Left lung (tissue), 10 donors: Measurements from ENCODE around the gene PCK1. TPM values are rescaled to one million over a fixed set of nuclear protein-coding genes. Genes with fewer than 3 reads are reported as not detected.
A peak's percentile ranks its signal among the peaks of the same experiment; 100 is the strongest.

Source experiments
- ATAC-seq: fragments of 200-7000 bp; cut with Tn5 transposase; one replicate; pipeline ENCODE4 v1.9.1; 2020; ENCODE audit warnings: moderate library complexity
- DNase-seq, 4 donors: peaks; one replicate each; pipeline ENCODE4 v3.0.0-alpha.2; 2013 to 2020
- H3K27ac ChIP-seq, 2 donors: fragments of 200-600 bp; sonication (generic) in 1 of 2; one replicate each; pipeline versions ENCODE4 v1.5.0 to v1.8.0; 2020 to 2021
- H3K27me3 ChIP-seq, 2 donors: fragments of 200-600 bp; sonication (generic) in 1 of 2; one replicate each; pipeline versions ENCODE4 v1.5.0 to v1.8.0; 2020 to 2021
- H3K36me3 ChIP-seq, 2 donors: fragments of 200-600 bp; sonication (generic) in 1 of 2; one replicate each; pipeline versions ENCODE4 v1.5.0 to v1.8.0; 2020 to 2021
- H3K4me1 ChIP-seq, 2 donors: fragments of 200-600 bp; one replicate each; pipeline ENCODE4 v1.8.0; 2021
- H3K4me3 ChIP-seq, 2 donors: fragments of 200-600 bp; sonication (generic) in 1 of 2; one replicate each; pipeline versions ENCODE4 v1.5.0 to v1.8.0; 2020 to 2021; ENCODE audit warnings: mild to moderate bottlenecking in 1 of 2
- H3K9me3 ChIP-seq, 2 donors: fragments of 200-600 bp; sonication (generic) in 1 of 2; one replicate each; pipeline versions ENCODE4 v1.5.0 to v1.8.0; 2020 to 2021
- intact Hi-C, 2 donors: fragments of 100-400 bp; cut with DNase I; formaldehyde crosslinking; loops; one replicate each; pipeline versions ENCODE4 v1.11.2 to v1.14.2; 2022
- polyA plus RNA-seq, 6 donors: library from polyadenylated mRNA; unstranded; fragments of 120-200 nt; gene quantifications; one replicate each; pipeline ENCODE4 v1.2.1, GENCODE V29; 2013; ENCODE audit not compliant: insufficient read length in 6 of 6
- total RNA-seq, 2 donors: library from RNA; stranded (reverse); fragmentation: NEBNext Ultra II Directional; extraction: Animal tissue kit (Norgen Biotek cat#: 25700); gene quantifications; one replicate each; pipeline ENCODE4 v1.2.1, GENCODE V29; 2021
- TF ChIP-seq, protein P1 (sequence below), 2 donors: fragments of 200-600 bp; sonication (generic) in 1 of 2; IDR thresholded peaks; one replicate each; pipeline versions ENCODE4 v1.5.0 to v1.8.0; 2021; ENCODE audit warnings: antibody characterized with exemption in 2 of 2
- donor health status: DM: no; HTN: yes; CAD: no.
- donor health status: DM: no; HTN: no; CAD: no.

PCK1 gene
- total and polyA plus RNA-seq, 8 donors = 0.08 to 0.41 (median 0.29) TPM; not detected in 2

DNA sequence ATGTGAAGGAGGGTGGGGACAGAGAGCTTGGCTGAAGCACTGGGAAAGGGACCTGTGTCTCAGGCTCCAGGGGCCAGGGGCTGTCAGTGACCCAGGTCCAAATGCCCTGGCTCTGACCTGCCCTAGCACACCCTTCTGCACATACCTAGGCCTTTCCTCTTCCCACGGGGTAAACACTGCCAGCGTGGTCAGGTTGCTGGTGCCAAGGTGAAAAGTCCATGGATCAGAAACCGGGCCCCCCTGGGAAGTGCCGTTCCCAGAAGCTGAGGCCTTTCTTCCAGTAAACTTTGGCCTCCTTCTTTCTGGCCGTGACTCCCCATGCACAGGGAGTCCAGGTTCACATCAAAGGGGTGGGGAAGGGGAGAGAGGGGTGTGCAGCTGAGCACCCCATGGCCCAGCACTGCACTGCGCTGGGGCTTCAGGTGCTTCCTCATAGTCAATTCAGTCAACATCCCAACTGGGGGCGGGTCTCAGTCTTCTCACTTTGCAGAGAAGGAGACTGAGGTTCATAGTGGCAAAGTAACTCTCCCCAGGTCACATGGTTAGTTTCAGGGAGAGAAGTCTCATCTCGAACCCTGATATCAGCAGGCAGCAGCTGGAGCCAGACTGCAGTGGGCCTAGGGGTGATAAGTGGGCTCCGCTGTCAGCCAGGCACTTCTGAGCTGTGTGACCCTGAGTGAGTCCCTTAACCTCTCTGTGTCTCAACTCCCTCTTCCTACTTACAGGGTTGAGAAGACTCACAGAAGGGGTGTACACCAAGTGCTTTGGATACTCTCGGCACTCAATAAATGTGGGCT is 17.0 kb downstream of the PCK1 start:
- Histone ChIP-seq H3K9me3 (no peaks in the 10 kb centered on the region), H3K4me1 (peaks cover 0 to 21% of the 10 kb centered on the region in 2 donors), H3K27ac (no peak overlapping the region), H3K36me3 (no peaks in the 10 kb centered on the region), H3K27me3 (peaks cover 0 to 84% of the 10 kb centered on the region in 2 donors), H3K4me3 (no peak overlapping the region)
- ATAC-seq (no peak), DNase-seq (no peak)
- TF ChIP-seq, protein P1, sequence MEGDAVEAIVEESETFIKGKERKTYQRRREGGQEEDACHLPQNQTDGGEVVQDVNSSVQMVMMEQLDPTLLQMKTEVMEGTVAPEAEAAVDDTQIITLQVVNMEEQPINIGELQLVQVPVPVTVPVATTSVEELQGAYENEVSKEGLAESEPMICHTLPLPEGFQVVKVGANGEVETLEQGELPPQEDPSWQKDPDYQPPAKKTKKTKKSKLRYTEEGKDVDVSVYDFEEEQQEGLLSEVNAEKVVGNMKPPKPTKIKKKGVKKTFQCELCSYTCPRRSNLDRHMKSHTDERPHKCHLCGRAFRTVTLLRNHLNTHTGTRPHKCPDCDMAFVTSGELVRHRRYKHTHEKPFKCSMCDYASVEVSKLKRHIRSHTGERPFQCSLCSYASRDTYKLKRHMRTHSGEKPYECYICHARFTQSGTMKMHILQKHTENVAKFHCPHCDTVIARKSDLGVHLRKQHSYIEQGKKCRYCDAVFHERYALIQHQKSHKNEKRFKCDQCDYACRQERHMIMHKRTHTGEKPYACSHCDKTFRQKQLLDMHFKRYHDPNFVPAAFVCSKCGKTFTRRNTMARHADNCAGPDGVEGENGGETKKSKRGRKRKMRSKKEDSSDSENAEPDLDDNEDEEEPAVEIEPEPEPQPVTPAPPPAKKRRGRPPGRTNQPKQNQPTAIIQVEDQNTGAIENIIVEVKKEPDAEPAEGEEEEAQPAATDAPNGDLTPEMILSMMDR (IDR thresholded peaks at IDR 0.05) = no peak
- intact Hi-C loops = loop anchor here in 1 of 2 donors (5.0 kb wide), 1 partner anchor 56 kb away; no protein-coding TSS in a partner anchor

DNA sequence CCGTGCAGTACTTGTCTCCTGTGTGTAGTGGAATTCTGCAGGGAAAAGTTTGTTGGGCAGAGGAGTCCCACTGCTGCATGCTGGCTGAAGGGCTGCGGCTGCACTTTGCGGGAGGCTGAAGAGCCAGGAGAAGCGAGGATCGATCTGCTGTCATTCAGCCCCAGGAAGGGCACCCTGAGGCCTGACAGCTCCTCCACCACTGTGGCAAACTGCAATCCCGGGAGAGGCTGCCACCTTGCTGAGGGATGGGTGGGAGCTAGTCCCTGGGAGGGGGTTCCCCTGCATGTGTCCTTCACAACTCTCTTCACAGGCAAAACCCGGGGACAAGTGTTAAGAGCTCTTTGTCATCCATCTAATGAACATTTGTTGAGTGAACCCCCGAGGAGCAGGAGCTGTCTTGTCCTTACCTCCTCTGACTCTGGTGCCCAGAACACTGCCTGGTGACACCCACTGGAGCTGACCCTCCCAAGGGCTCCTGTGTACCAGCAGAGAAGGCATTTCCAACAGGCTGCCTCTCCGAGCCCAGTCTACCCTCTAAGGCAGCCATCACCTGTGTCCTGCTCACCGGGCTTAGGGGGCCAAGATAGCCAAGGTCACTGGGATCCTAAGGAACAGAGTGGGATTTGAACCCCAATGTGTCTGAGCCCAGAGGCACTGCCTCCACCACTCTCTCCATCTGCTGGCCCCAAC is 17.7 kb downstream of the PCK1 start:
- Histone ChIP-seq H3K9me3 (no peaks in the 10 kb centered on the region), H3K27me3 (peaks cover 0 to 84% of the 10 kb centered on the region in 2 donors), H3K36me3 (no peaks in the 10 kb centered on the region), H3K4me3 (no peak overlapping the region), H3K4me1 (peaks cover 0 to 25% of the 10 kb centered on the region in 2 donors), H3K27ac (no peak overlapping the region)
- TF ChIP-seq, protein P1 (IDR thresholded peaks at IDR 0.05) = no peak
- no peak for ATAC-seq
- DNase-seq = no peak
- intact Hi-C loops = loop anchor here in 1 of 2 donors (5.0 kb wide), 1 partner anchor 56 kb away; no protein-coding TSS in a partner anchor

DNA sequence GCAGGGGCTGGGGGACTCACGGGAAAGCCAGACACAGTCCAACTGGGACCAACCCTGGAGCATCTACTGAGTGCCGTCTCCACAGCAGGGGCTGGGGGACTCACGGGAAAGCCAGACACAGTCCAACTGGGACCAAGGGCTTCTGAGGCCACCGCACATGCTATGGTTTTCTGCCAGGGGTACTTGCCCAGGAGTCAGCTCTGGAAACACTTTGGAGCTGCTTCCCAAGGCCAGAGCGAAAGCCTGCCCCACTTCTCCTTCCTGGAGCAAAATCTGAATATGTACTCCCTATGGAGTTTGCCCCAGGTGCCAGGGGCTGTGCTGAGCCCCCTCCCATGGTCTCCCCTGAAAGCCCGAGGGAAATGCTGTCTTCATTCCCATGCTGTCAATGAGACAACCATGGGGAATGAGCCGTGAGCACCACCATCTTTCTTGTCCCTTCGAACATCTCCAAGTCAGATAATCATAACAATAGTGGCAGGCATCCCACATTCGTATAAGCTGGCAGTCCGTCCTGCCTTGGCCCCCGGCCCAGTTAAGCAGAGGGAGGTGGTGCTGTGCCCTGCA is 18.5 kb downstream of the PCK1 start:
- DNase-seq (no peak), ATAC-seq (no peak)
- H3K9me3 ChIP-seq = no peaks in the 10 kb centered on the region
- peaks cover 0 to 25% of the 10 kb centered on the region in 2 donors for H3K4me1 ChIP-seq
- no peak overlapping the region for H3K27ac ChIP-seq
- TF ChIP-seq, protein P1 (IDR thresholded peaks at IDR 0.05) = no peak
- H3K27me3 ChIP-seq = peaks cover 0 to 84% of the 10 kb centered on the region in 2 donors
- H3K4me3 ChIP-seq = no peak overlapping the region
- H3K36me3 ChIP-seq = no peaks in the 10 kb centered on the region
- intact Hi-C loops = loop anchor here in 1 of 2 donors (5.0 kb wide), 1 partner anchor 57 kb away; no protein-coding TSS in a partner anchor

DNA sequence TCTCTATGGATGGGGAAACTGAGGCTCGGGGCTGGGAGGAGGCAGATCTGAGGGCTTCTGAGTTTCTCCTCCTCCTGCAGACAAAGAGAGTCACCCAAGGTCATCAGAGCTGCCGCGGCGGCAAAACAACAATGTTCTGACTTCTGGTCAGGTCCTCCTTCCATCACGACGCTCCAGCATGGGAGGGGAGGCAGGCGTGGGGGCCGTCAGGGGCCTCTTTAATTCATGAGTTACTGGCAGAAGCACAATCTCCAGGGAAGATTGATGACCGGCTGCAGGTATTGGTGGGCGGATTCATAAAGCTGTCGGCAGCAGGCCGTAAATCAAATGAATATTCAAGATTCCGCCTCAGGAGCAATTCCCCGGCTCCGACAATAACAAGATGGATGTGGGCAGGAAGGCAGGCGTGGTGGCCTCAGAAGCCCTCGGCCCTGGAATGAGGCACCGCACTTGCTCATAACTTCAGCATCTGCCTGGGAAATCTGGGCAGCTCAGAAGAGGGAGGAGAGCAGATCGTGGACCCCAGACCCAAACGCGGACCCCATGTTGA is 19.1 kb downstream of the PCK1 start:
- Histone ChIP-seq H3K36me3 (no peaks in the 10 kb centered on the region), H3K4me3 (no peak overlapping the region), H3K27me3 (peaks cover 0 to 84% of the 10 kb centered on the region in 2 donors), H3K27ac (no peak overlapping the region), H3K4me1 (peaks cover 0 to 25% of the 10 kb centered on the region in 2 donors), H3K9me3 (no peaks in the 10 kb centered on the region)
- ATAC-seq (no peak), DNase-seq (peak in 1 of 4 donors; percentile 28)
- TF ChIP-seq, protein P1 (IDR thresholded peaks at IDR 0.05) = no peak
- intact Hi-C loops = loop anchor here in 1 of 2 donors (5.0 to 10.0 kb wide), 2 partner anchors 58 to 195 kb away; no protein-coding TSS in a partner anchor
